GM15510 (cell line): ENCODE measurements around the gene KCTD15.

ENCODE experiments used
- POLR2A ChIP-seq: IDR thresholded peaks from 3 replicates; pipeline ENCODE4 v1.6.1; 2011; ENCODE audit warnings: borderline replicate concordance; ENCODE audit not compliant: insufficient read length; ENCODE audit errors: extremely low read depth

The KCTD15 gene

DNA sequence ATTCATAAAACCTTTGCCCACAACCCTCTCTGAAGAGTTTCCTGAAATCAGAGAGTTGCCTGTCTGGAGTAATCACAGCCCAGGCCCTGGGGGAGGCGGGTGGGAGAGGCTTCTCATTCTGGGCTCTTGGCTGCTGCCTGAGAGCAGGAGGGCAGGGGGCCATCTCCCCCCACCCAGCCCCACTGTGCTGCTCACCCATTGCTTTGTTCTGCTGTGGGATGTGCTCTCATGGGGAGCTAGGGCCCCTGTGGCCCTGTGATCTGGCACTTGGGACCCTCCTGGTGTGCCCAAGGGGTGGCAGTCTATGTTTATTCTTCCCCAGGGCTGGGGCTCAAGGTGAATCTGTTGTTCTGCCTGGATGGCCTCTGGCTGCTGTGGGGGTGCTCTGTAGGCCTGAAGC, 6.1 kb downstream of the KCTD15 start:
- no peak for TF ChIP-seq POLR2A

DNA sequence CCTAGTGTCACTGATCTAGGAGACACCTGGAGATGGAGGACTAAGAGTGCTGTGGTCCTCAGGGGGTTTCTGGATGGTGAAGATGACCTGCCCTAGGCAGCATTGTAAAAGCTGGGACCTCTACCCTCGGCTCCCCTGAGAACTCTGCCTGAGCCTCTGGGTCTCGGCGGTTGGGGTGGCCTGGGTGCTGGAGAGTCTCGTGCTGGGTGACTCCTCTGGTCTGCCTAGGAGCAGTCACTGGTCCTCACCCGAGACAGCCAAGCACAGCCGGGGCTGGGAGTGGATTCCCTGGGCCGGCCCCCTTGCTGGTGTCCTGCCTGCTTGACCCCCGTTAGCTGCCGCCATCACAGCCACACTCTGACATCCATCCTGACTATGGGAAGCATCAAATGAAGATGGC, 6.7 kb downstream of the KCTD15 start:
- no peak for TF ChIP-seq POLR2A

DNA sequence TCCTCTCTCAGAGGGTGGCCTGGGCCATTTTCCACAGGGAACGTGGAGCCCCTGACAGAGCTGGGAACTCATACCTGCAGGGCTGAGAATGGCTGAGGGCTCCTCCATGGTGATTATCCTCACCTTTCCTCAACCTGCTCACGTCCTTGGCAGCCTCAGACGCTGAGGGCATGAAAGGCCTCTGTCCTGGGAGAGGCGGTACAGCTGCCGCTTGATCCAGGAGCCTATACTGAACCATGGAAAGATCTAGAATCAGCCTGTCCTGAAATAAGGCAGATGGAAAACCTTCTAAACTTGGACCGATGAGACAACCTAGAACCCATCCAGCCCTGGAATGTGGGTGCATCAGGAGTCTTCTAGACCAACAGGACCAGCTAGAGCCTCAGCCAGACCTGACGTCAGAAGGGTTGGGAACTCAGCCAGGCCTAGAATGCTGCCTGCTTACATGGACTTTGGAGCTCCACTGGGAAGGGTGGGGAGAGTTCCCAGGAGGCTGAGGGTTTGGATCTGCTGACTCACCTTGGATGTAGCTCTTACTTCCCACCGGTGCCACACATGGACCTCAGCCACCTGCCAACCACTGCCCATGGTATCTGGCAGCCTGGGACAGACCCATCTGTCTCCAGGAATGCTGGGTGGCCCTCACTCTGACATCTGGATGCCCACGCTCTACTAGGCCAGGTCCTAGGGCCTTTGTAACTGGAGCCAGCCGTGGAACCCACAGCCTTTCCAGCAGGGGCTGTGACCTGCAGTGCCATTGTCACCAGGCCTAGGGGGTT, 7.5 kb downstream of the KCTD15 start:
- no peak for TF ChIP-seq POLR2A

DNA sequence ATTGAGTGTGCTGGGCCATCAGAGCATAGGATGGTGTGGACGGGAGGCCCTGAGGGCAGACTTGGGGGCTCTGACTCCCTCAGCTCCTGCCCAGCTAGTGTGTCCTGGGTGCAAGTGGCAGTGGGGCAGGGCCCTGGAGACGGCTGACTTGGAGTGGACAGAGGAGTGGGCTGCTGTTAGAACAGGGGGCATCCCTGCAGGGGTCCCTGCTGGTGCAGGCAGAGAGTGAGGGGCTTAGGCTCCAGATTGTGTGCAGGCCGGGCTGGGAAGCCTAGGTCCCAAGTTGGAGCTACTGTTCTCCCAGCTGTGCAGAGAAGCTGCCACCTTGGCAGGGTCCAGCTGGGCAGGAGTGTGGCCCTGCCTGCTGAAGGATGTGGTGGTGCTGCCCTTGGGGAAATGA, 8.6 kb downstream of the KCTD15 start:
- TF ChIP-seq POLR2A = no peak

DNA sequence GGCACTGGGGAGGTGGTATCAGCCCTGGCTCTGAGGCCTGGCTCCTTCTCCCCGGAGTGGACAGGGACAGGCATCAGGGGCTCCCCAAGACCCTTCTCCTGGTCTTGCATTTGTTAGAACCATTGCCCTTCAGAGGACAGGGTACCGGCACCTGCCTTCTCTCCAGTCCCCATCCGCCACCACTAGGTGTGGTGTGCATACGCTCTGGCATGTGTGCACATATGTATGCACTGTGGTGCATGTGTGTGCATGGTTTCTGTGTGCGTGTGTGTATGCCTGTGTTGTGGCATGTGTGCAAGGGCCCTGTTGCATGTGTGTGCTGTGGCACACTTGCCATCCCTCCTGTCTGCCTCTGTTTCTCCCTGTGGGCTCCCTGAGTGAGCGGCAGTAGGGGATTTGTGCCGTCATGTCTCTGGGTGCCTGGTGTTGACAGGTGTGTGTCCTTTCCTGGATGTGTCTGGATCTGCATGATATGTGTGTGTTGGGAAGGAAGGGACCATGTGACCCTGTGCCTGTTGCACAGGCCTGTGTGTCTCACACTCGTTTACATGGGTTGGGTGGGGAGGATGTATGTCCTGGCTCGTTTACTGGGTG, 9.3 kb downstream of the KCTD15 start:
- no peak for TF ChIP-seq POLR2A

DNA sequence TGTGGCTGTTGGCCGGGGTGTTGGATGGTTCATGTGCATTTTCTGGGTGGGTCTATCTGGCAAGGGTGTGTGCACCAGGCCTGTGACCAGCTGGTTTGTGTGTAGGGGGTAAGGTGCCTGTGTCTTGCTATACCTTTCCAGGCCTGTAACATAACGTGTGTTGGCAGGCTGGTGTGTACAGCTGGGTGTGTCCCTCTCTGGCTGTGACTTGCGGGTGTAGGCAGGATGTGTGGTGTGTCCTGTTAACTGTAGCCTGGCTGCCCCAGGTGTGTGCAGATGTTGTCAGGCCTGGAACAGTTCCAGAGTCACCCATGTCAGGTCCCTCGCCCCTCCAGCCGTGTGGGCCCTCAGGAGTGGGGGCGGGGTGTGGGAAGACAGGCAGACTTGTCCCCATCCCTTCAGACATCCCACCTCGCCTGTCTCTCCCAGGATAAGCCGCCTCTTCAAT, 9.8 kb downstream of the KCTD15 start:
- TF ChIP-seq POLR2A = no peak

DNA sequence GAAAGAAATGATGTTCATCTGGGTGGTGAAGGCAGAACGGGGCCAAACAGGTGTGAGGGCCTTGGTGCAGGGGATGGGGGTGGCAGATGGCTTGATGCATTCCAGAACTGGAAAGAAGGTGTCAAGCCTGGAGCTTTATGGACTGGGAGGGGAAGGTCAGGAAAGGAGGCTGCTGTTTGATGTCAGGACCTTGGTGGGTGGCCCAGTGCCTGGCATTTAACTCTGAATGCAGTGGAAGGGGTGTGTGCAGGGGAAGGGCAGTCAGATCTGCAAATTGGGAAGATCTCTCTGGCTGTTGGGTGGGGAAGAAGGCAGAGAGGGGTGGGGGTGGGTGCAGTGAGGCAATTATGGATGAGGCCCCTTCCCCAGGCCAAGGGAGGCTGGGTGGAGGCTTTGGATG, 11.7 kb downstream of the KCTD15 start:
- TF ChIP-seq POLR2A = no peak

DNA sequence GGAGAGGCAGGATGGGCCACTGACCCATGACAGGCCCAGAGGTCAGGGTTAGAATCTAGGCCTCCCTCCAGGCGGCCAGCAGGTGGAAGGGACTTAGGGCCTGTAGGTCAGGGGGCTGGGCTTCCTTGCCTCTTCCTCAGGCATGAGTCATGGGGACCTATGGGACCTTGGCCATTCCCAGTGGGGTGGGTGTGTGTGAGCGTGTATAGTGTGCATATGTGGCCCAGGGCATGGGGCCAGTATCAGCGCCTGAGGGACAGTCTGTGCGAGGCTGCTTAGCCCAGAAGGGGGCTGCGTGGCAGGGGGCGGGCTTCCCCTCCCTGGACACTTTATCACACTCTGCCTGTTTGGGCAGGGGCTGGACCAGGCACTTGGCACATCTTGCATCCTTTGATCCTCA, 13.3 kb downstream of the KCTD15 start:
- no peak for TF ChIP-seq POLR2A

DNA sequence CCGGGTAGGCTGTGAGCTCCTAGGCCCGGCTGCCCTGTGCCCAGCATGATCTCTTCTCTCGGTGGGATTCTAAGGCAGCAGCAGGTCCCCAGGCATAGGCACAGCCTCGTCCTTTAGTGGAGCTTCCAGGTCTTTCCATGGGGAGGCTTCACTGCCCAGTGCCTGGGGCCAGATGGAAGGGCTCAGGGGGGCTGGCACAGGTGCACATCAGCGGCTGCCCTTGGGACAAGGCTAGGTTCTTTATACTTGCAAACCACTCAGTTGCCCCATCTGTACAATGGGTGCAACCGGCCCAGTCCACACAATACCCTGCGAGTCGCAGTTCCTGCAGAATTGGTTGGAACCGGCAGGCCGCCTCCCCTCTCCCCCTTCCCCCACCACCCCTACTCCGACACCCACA, 14.2 kb downstream of the KCTD15 start:
- TF ChIP-seq POLR2A = no peak

DNA sequence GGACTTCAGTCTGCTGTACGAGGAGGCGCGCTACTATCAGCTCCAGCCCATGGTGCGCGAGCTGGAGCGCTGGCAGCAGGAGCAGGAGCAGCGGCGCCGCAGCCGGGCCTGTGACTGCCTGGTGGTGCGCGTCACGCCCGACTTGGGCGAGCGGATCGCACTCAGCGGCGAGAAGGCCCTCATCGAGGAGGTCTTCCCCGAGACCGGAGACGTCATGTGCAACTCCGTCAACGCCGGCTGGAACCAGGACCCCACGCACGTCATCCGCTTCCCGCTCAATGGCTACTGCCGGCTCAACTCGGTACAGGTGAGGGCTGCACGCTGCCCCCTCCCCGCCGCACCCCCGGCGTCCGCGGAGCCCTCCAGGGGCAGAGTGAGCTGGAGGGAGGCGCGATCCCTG, 14.6 kb downstream of the KCTD15 start:
- no peak for TF ChIP-seq POLR2A

DNA sequence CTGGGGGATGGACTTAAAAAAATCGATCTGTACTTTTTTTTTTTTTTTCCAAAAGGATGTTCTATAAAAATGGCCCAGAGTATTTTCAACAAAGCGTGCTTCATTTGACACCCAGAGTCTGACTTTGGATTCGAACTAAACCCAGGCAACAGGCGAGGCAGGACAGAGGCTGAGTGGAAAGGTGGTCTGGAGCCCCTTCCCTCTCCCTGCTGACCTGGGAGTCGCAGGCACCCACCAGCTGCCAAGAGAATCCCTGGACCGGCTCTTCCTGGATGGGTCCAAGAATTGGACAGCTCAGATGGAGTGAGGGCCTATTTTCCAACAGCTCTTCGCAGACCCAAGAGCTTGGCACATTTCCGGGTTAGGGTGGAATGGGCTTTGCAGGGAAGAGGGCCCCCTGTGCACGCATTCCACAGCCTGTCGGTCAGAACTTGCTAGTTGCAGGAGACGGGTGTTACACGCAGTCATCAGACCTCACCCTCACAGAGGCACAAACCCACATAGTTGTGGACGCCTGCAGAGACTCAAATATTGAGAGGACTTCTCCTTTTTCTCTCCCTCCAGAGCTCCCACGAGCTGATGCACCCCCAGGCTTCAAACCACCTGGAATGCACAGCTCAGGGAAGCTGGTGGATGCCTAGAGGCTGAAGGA, 15.2 kb downstream of the KCTD15 start:
- TF ChIP-seq POLR2A = no peak

DNA sequence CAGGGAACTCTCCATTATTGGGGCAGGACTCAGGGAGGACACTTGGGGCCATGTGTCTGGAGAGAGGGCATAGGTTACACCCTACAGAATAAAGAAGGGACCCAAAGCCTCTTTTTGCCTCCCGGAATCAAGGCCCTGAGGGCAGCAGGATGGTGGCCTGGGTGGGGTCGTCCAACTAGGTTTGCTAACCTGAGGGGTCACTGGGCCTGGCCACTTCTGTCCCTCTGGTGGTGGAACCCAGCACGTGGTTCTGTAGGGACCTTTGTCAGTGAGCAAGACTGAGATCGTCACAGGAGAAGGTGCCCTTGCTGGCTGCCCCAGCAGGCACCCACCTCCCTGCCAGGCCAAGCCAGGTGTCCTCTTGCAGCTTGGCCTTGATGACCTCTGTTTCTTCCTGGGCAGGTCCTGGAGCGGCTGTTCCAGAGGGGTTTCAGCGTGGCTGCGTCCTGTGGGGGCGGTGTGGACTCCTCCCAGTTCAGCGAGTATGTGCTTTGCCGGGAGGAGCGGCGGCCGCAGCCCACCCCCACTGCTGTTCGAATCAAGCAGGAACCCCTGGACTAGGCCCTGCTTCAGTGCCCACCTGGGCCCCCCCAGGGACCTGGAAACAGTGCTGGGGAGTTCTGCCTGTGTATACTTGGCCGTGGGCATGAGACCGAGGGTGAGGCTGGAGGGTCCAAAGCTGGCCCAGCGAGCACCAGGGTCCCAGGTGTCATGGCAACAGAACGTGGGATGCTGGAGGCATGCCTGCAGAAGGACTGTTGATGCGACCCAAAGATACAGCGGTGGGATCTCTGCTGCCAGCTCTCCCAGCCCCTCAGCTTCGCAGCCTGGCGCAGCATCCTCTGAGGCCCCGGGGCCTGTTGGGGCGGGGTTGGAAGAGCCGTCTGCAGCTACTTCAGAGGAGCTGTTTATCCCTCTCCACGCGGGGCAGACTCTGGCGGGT, 16.0 kb downstream of the KCTD15 start:
- no peak for TF ChIP-seq POLR2A

DNA sequence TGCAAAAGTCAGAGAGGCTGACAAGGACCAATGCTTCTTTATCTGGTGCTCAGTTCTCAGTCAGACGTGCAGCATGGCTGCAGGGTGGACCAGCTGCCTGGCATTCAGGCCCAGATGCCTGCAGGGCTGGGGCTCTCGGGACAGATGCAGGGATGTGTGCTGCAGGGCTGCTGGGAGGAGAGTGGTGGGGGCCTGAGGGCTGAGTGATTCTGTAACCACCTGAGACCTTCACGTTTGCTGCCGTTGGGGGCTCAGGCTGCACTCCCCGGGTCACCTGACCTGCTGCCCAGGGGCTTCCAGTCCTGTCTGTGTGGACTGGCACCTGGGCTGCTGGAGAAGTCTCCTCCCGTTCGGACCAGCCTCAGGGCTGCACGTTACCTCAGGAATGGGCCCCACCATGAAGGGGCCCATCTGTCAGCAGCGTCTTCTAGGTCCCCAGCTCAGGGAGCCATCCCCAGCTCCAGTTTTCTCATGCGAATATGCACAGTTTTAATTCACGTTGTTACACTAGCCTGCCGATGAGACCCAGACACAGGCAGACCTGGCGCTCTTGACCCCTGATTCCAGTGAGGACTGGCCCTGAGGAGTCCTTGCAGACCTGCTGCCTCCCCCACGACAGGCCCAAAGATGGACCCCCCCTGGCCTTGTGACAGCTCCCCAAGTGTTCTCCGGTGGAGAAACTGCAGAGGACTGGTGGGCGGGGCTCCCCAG, 16.9 kb downstream of the KCTD15 start:
- no peak for TF ChIP-seq POLR2A
